Stimulated activated CD8-positive, alpha-beta memory T cell treated with anti-CD3 and anti-CD28 coated beads, Interleukin-7, amount 100 ng/mL, for 48 hours (primary cell): ENCODE results near the gene TGFBI.

ENCODE experiments used
- DNase-seq, 2 donors: peaks; one replicate each; pipeline ENCODE4 v3.0.0-alpha.2; 2020; ENCODE audit warnings: low read depth in 1 of 2; ENCODE audit errors: extremely low read depth in 1 of 2

Gene TGFBI

GRCh38 chr5:136001466-136001981, 27.3 kb upstream of the TGFBI start:
- no peak for DNase-seq

GRCh38 chr5:136004436-136004835, 24.4 kb upstream of the TGFBI start:
- no peak for DNase-seq

GRCh38 chr5:136005476-136005875, 23.3 kb upstream of the TGFBI start:
- no peak for DNase-seq

GRCh38 chr5:136006164-136006563, 22.6 kb upstream of the TGFBI start:
- DNase-seq = no peak

- DNase-seq = no peak
These were observed 22.0 kb upstream of the TGFBI start for GRCh38 chr5:136006761-136007251.

GRCh38 chr5:136007271-136007670, 21.5 kb upstream of the TGFBI start:
- no peak for DNase-seq

- no peak for DNase-seq
These were observed 17.3 kb upstream of the TGFBI start for GRCh38 chr5:136011414-136012001.

- no peak for DNase-seq
These were observed 16.6 kb upstream of the TGFBI start for GRCh38 chr5:136012041-136012804.

- DNase-seq = no peak
These were observed 15.2 kb upstream of the TGFBI start for GRCh38 chr5:136013559-136013958.

- no peak for DNase-seq
These were observed 14.5 kb upstream of the TGFBI start for GRCh38 chr5:136014049-136015002.

- no peak for DNase-seq
These were observed 13.8 kb upstream of the TGFBI start for GRCh38 chr5:136015003-136015375.

GRCh38 chr5:136015966-136016650, 12.7 kb upstream of the TGFBI start:
- no peak for DNase-seq

GRCh38 chr5:136016945-136017530, 11.8 kb upstream of the TGFBI start:
- no peak for DNase-seq

GRCh38 chr5:136018814-136019783, 9.7 kb upstream of the TGFBI start:
- DNase-seq = no peak

GRCh38 chr5:136020001-136020382, 8.8 kb upstream of the TGFBI start:
- no peak for DNase-seq

GRCh38 chr5:136020383-136021015, 8.3 kb upstream of the TGFBI start:
- peak; percentile 31 to 39 for DNase-seq

GRCh38 chr5:136021016-136021405, 7.8 kb upstream of the TGFBI start:
- no peak for DNase-seq

- DNase-seq = no peak
These were observed 5.8 kb upstream of the TGFBI start for GRCh38 chr5:136022965-136023364.
